CMK (cell line): ENCODE data around the gene WSCD2.
"Not testable (repeated sequence)": the region's sequence is repeated elsewhere in the genome, so short reads cannot be mapped to it uniquely, and the experiment has no call there.

Experiments used
- DNase-seq: peaks from one replicate; pipeline ENCODE4 v3.0.0-alpha.2; 2010; ENCODE audit warnings: low read depth

WSCD2 gene

GRCh38 chr12:108196921-108197320 lies 67.8 kb downstream of the WSCD2 start:
- DNase-seq, result no peak

- no peak for DNase-seq
These were observed 69.0 kb downstream of the WSCD2 start for GRCh38 chr12:108198043-108198442.

GRCh38 chr12:108199106-108199505 lies 70.0 kb downstream of the WSCD2 start:
- DNase-seq, result no peak

GRCh38 chr12:108201808-108202207 lies 72.7 kb downstream of the WSCD2 start:
- DNase-seq, result no peak

- DNase-seq, result no peak
These were observed 75.3 kb downstream of the WSCD2 start for GRCh38 chr12:108204117-108204987.

GRCh38 chr12:108205864-108206263 lies 76.8 kb downstream of the WSCD2 start:
- DNase-seq, result no peak

GRCh38 chr12:108207791-108208730 lies 79.0 kb downstream of the WSCD2 start:
- DNase-seq, result no peak

- DNase-seq, result no peak
These were observed 80.9 kb downstream of the WSCD2 start for GRCh38 chr12:108210001-108210400.

GRCh38 chr12:108211157-108211556 lies 82.1 kb downstream of the WSCD2 start:
- no peak for DNase-seq

- no peak for DNase-seq
These were observed 84.9 kb downstream of the WSCD2 start for GRCh38 chr12:108213871-108214445.

GRCh38 chr12:108214486-108214885 lies 85.4 kb downstream of the WSCD2 start:
- no peak for DNase-seq

GRCh38 chr12:108215458-108215857 lies 86.4 kb downstream of the WSCD2 start:
- no peak for DNase-seq

- DNase-seq, result no peak
These were observed 89.8 kb downstream of the WSCD2 start for GRCh38 chr12:108218921-108219320.

GRCh38 chr12:108225101-108225500 lies 96.0 kb downstream of the WSCD2 start:
- not testable (repeated sequence) for DNase-seq

- DNase-seq, result no peak
These were observed 97.8 kb downstream of the WSCD2 start for GRCh38 chr12:108226866-108227265.

- DNase-seq, result no peak
These were observed 99.7 kb downstream of the WSCD2 start for GRCh38 chr12:108228746-108229145.

GRCh38 chr12:108231109-108231905 lies 102.2 kb downstream of the WSCD2 start:
- no peak for DNase-seq

- no peak for DNase-seq
These were observed 102.9 kb downstream of the WSCD2 start for GRCh38 chr12:108231909-108232434.

GRCh38 chr12:108232565-108232964 lies 103.5 kb downstream of the WSCD2 start:
- DNase-seq, result no peak

- DNase-seq, result no peak
These were observed 105.1 kb downstream of the WSCD2 start for GRCh38 chr12:108234158-108234557.
